ENCODE measurements around the gene CD300LF. TPM values are rescaled to one million over a fixed set of nuclear protein-coding genes. Genes with fewer than 3 reads are reported as not detected.

The CD300LF gene
- total RNA-seq, 1 experiment from 2014 or later = not detected

- Histone ChIP-seq H3K27me3 (ENCODE audit: low read length) (peaks cover 77% of the 10 kb centered on the region), H3K9me2 (replicated peaks; ENCODE audit: low read length) (no peaks in the 10 kb centered on the region), H3K27ac (ENCODE audit: low read length) (no peak overlapping the region), H3F3A (ENCODE audit: low read length, unreplicated experiment) (no peaks in the 10 kb centered on the region), H4K20me1 (ENCODE audit: low read length) (no peaks in the 10 kb centered on the region), H3K9ac (ENCODE audit: low read length) (no peak overlapping the region), H3K9me3 (ENCODE audit: low read length) (no peaks in the 10 kb centered on the region), H3K4me1 (ENCODE audit: insufficient read depth, low read length) (no peaks in the 10 kb centered on the region), H2AFZ (ENCODE audit: low read length) (no peak overlapping the region), H3K4me3 (ENCODE audit: low read length) (no peak overlapping the region), H3K36me3 (ENCODE audit: low read depth, low read length) (no peaks in the 10 kb centered on the region), H3K79me2 (ENCODE audit: low read length) (no peaks in the 10 kb centered on the region), H3K4me2 (ENCODE audit: low read length) (no peak overlapping the region)
- CTCF ChIA-PET = interaction anchor here (0.6 kb wide), 1 partner anchor 40 kb away, joined by 5 read pairs; no protein-coding TSS in a partner anchor
- POLR2A ChIA-PET (ENCODE audit: unreplicated experiment) = no interaction called here
- TF ChIP-seq, protein P1, sequence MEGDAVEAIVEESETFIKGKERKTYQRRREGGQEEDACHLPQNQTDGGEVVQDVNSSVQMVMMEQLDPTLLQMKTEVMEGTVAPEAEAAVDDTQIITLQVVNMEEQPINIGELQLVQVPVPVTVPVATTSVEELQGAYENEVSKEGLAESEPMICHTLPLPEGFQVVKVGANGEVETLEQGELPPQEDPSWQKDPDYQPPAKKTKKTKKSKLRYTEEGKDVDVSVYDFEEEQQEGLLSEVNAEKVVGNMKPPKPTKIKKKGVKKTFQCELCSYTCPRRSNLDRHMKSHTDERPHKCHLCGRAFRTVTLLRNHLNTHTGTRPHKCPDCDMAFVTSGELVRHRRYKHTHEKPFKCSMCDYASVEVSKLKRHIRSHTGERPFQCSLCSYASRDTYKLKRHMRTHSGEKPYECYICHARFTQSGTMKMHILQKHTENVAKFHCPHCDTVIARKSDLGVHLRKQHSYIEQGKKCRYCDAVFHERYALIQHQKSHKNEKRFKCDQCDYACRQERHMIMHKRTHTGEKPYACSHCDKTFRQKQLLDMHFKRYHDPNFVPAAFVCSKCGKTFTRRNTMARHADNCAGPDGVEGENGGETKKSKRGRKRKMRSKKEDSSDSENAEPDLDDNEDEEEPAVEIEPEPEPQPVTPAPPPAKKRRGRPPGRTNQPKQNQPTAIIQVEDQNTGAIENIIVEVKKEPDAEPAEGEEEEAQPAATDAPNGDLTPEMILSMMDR (conservative IDR thresholded peaks at IDR 0.05; ENCODE audit: low read depth, low read length) = no peak
- no peak for TF ChIP-seq EZH2phosphoT487 (IDR thresholded peaks at IDR 0.05; ENCODE audit: borderline replicate concordance, low read length)
- no peak for TF ChIP-seq EZH2 (IDR thresholded peaks at IDR 0.05; ENCODE audit: low read length, unreplicated experiment)
- no TSS peak for BruUV-seq (replicated peaks)
- no peak for DNase-seq
- ATAC-seq = no peak
- intact Hi-C loops (cut with micrococcal nuclease) = no loop called here
These were observed 15.2 kb downstream of the CD300LF start for GRCh38 chr17:74697515-74697914.

DNA sequence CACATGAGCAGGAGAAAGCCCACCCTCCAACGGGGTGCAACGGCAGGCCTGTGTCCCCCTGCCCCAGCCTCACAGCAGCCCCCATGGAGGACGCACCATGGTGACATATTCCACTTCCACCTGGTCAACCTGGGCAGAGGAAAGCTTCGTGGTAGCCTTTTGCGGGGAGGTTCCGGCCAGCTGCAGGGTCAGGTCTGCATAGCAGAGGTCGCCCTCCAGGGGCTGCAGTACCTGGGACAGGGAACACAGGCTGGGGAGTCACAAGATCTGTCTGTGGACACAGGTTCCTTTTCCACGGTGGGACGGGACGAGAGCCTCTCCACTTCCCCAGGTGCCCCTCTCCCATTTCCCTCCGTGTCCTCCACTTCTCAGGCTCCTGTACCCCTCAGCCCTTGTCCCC, 17.1 kb downstream of the CD300LF start:
- H3F3A ChIP-seq (ENCODE audit: low read length, unreplicated experiment) = no peaks in the 10 kb centered on the region
- H2AFZ ChIP-seq (ENCODE audit: low read length) = no peak overlapping the region
- no peak overlapping the region for H3K4me2 ChIP-seq (ENCODE audit: low read length)
- ATAC-seq = no peak
- H3K27ac ChIP-seq (ENCODE audit: low read length) = no peak overlapping the region
- no peaks in the 10 kb centered on the region for H3K79me2 ChIP-seq (ENCODE audit: low read length)
- CTCF ChIA-PET = no interaction called here
- no peak overlapping the region for H3K4me3 ChIP-seq (ENCODE audit: low read length)
- H3K9ac ChIP-seq (ENCODE audit: low read length) = no peak overlapping the region
- POLR2A ChIA-PET (ENCODE audit: unreplicated experiment) = no interaction called here
- DNase-seq = no peak
- BruUV-seq (replicated peaks) = no TSS peak
- no peaks in the 10 kb centered on the region for H3K36me3 ChIP-seq (ENCODE audit: low read depth, low read length)
- no peaks in the 10 kb centered on the region for H4K20me1 ChIP-seq (ENCODE audit: low read length)
- H3K9me3 ChIP-seq (ENCODE audit: low read length) = no peaks in the 10 kb centered on the region
- intact Hi-C loops (cut with micrococcal nuclease) = no loop called here
- no peaks in the 10 kb centered on the region for H3K4me1 ChIP-seq (ENCODE audit: insufficient read depth, low read length)
- no peaks in the 10 kb centered on the region for H3K9me2 ChIP-seq (replicated peaks; ENCODE audit: low read length)
- peaks cover 82% of the 10 kb centered on the region for H3K27me3 ChIP-seq (ENCODE audit: low read length)
- no peak for TF ChIP-seq EZH2phosphoT487 (IDR thresholded peaks at IDR 0.05; ENCODE audit: borderline replicate concordance, low read length)
- TF ChIP-seq, protein P1 (conservative IDR thresholded peaks at IDR 0.05; ENCODE audit: low read depth, low read length) = no peak
- no peak for TF ChIP-seq EZH2 (IDR thresholded peaks at IDR 0.05; ENCODE audit: low read length, unreplicated experiment)

DNA sequence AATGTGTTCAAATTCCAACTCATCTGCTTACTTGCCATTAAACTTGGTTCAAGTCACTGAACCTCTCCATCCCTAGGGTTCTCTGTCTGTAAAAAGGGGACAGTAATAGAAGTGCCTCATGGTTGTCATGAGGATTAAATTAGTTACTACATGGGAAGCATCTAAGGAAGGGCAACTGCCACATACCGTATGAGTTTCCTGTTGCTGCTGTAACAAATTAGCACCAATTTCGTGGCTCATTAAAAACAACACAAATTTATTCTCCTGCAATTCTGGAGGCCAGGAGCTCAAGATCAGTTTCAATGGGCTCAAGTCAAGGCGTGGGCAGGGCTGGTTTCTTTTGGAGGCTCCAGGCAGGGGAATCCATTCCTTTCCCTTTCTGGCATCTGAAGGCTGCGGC, 18.6 kb downstream of the CD300LF start:
- Histone ChIP-seq H3K9ac (ENCODE audit: low read length) (no peak overlapping the region), H3K36me3 (ENCODE audit: low read depth, low read length) (no peaks in the 10 kb centered on the region), H3K4me3 (ENCODE audit: low read length) (no peak overlapping the region), H3F3A (ENCODE audit: low read length, unreplicated experiment) (no peaks in the 10 kb centered on the region), H3K9me3 (ENCODE audit: low read length) (no peaks in the 10 kb centered on the region), H3K79me2 (ENCODE audit: low read length) (no peaks in the 10 kb centered on the region), H2AFZ (ENCODE audit: low read length) (no peak overlapping the region), H3K9me2 (replicated peaks; ENCODE audit: low read length) (no peaks in the 10 kb centered on the region), H3K4me2 (ENCODE audit: low read length) (no peak overlapping the region), H4K20me1 (ENCODE audit: low read length) (no peaks in the 10 kb centered on the region), H3K27ac (ENCODE audit: low read length) (no peak overlapping the region), H3K27me3 (ENCODE audit: low read length) (peaks cover 90% of the 10 kb centered on the region), H3K4me1 (ENCODE audit: insufficient read depth, low read length) (no peaks in the 10 kb centered on the region)
- ChIA-PET POLR2A (ENCODE audit: unreplicated experiment) (no interaction called here), CTCF (no interaction called here)
- intact Hi-C loops (cut with micrococcal nuclease) = no loop called here
- TF ChIP-seq EZH2phosphoT487 (IDR thresholded peaks at IDR 0.05; ENCODE audit: borderline replicate concordance, low read length) (no peak), EZH2 (IDR thresholded peaks at IDR 0.05; ENCODE audit: low read length, unreplicated experiment) (no peak)
- TF ChIP-seq, protein P1 (conservative IDR thresholded peaks at IDR 0.05; ENCODE audit: low read depth, low read length) = no peak
- ATAC-seq = no peak
- BruUV-seq (replicated peaks) = no TSS peak
- DNase-seq = no peak

All from PC-3 (cell line).